Endothelial cell of umbilical vein (primary cell): ENCODE data around the gene NFS1. TPM values are rescaled to one million over a fixed set of nuclear protein-coding genes. Genes with fewer than 3 reads are reported as not detected.

Experiments used
- BruUV-seq: library from RNA; stranded (reverse); fragments of 400-500 nt; replicated peaks from 2 replicates; lab custom pipeline; 2021; lab: Mats Ljungman, UMichigan
- CTCF ChIA-PET: fragments of 300-600, 350-600 bp; sonication (Branson Sonifier 250); formaldehyde crosslinking; loops from one replicate; lab custom pipeline; 2021; ENCODE audit warnings: antibody characterized with exemption, inconsistent platforms; lab: Charles Lee
- POLR2A ChIA-PET: fragments of 300-600, 350-600 bp; sonication (Branson Sonifier 250); formaldehyde crosslinking; loops from one replicate; lab custom pipeline; 2021; ENCODE audit warnings: antibody characterized with exemption, inconsistent platforms; lab: Charles Lee
- DNase-seq: peaks from one replicate; pipeline ENCODE4 v3.0.0-alpha.2; 2011; ENCODE audit warnings: low read depth, low spot score
- FAIRE-seq: peaks from 2 replicates; lab custom pipeline; 2011; peaks lifted over from hg19 to GRCh38; lab: Jason Lieb, UNC
- H2AFZ ChIP-seq: 2 replicates; pipeline ENCODE4 v1.6.0; 2012; ENCODE audit warnings: low read depth, low read length, control low read depth, inconsistent platforms
- H3K27ac ChIP-seq: 2 replicates; pipeline ENCODE4 v1.5.1; 2011; ENCODE audit warnings: low read depth, mild to moderate bottlenecking, control low read depth, low read length, moderate library complexity; ENCODE audit not compliant: insufficient read depth
- H3K27me3 ChIP-seq, 2 experiments: 2 replicates each; pipeline versions ENCODE4 v1.6.0 to v1.6.1; 2011; ENCODE audit warnings: low read length in 2 of 2, mixed read lengths in 1 of 2; ENCODE audit not compliant: control insufficient read depth in 2 of 2, insufficient read depth in 2 of 2
- H3K36me3 ChIP-seq, 2 experiments: 2 replicates in 1 of 2; 3 replicates in 1 of 2; pipeline ENCODE4 v1.5.1; 2011; ENCODE audit warnings: low read length in 2 of 2, mild to moderate bottlenecking in 1 of 2, moderate library complexity in 1 of 2; ENCODE audit not compliant: control insufficient read depth in 2 of 2, insufficient read depth in 2 of 2; ENCODE audit errors: extremely low read depth in 1 of 2
- H3K4me1 ChIP-seq: 3 replicates; pipeline ENCODE4 v1.5.1; 2011; ENCODE audit warnings: mild to moderate bottlenecking, low read length; ENCODE audit not compliant: control insufficient read depth, insufficient read depth; ENCODE audit errors: extremely low read depth
- H3K4me2 ChIP-seq: 2 replicates; pipeline ENCODE4 v1.6.1; 2011; ENCODE audit warnings: low read length, control low read depth, mixed read lengths; ENCODE audit not compliant: insufficient read depth
- H3K4me3 ChIP-seq, 3 experiments: fragments of 200-600 bp in 1 of 3; sonication (generic), shearing (Covaris generic) in 1 of 3; replicated peaks in 1 of 3; 2 replicates each; pipeline ENCODE4 v1.5.1; 2011 to 2016; ENCODE audit warnings: control low read depth in 3 of 3, low read length in 3 of 3, mild to moderate bottlenecking in 2 of 3, inconsistent platforms in 1 of 3, low read depth in 1 of 3, moderate library complexity in 1 of 3; ENCODE audit not compliant: insufficient read depth in 1 of 3
- H3K79me2 ChIP-seq: 2 replicates; pipeline ENCODE4 v1.6.0; 2012; ENCODE audit warnings: low read length, inconsistent platforms; ENCODE audit not compliant: control insufficient read depth, insufficient read depth
- H3K9ac ChIP-seq: replicated peaks from 2 replicates; pipeline ENCODE3; 2011; ENCODE audit warnings: low read length, control low read depth; ENCODE audit not compliant: insufficient read depth; ENCODE audit errors: extremely low read depth
- H3K9me1 ChIP-seq: replicated peaks from 3 replicates; pipeline ENCODE4 v1.6.0; 2011; ENCODE audit warnings: mild to moderate bottlenecking, low read length; ENCODE audit not compliant: control insufficient read depth, insufficient read depth; ENCODE audit errors: extremely low read depth
- H3K9me3 ChIP-seq: replicated peaks from 2 replicates; pipeline ENCODE4 v1.5.1; 2012; ENCODE audit warnings: low read length, inconsistent platforms; ENCODE audit not compliant: control insufficient read depth, insufficient read depth
- H4K20me1 ChIP-seq: replicated peaks from 2 replicates; pipeline ENCODE3; 2011; ENCODE audit warnings: mild to moderate bottlenecking, low read length; ENCODE audit not compliant: control insufficient read depth, insufficient read depth; ENCODE audit errors: extremely low read depth
- EZH2 ChIP-seq: IDR thresholded peaks from 2 replicates; pipeline ENCODE4 v1.6.1; 2012; ENCODE audit warnings: borderline replicate concordance, low read depth, mild to moderate bottlenecking, moderate library complexity, low read length, inconsistent platforms; ENCODE audit not compliant: severe bottlenecking
- FOS ChIP-seq: IDR thresholded peaks from 2 replicates; pipeline ENCODE4 v1.6.1; 2011; ENCODE audit warnings: mild to moderate bottlenecking, low read length, moderate library complexity, borderline replicate concordance; ENCODE audit not compliant: insufficient read depth
- GATA2 ChIP-seq: IDR thresholded peaks from 2 replicates; pipeline ENCODE4 v1.7.0; 2011; ENCODE audit warnings: low read depth, mild to moderate bottlenecking, moderate library complexity, mixed read lengths, low read length; ENCODE audit not compliant: insufficient read length, insufficient read depth
- JUN ChIP-seq: IDR thresholded peaks from 2 replicates; pipeline ENCODE4 v1.6.1; 2011; ENCODE audit warnings: borderline replicate concordance, low read depth; ENCODE audit not compliant: insufficient read length, insufficient read depth
- MYC ChIP-seq: IDR thresholded peaks from one replicate; pipeline ENCODE4 v1.6.1; 2011; ENCODE audit warnings: mild to moderate bottlenecking, low read depth, low read length
- POLR2A ChIP-seq: IDR thresholded peaks from 2 replicates; pipeline ENCODE4 v1.6.1; 2012; ENCODE audit warnings: low read depth, mild to moderate bottlenecking, control low read depth, low read length
- POLR2AphosphoS5 ChIP-seq: IDR thresholded peaks from 2 replicates; pipeline ENCODE4 v1.6.1; 2012; ENCODE audit warnings: low read depth, mild to moderate bottlenecking, control low read depth, low read length, moderate library complexity; ENCODE audit not compliant: insufficient read depth
- dilution Hi-C: fragments of 300-500 bp; cut with MboI; formaldehyde crosslinking; loops from one replicate; pipeline ENCODE4 v1.15.0; 2019; ENCODE audit warnings: low sequenced_read_pairs; ENCODE audit not compliant: extremely low pct_ligation_motif_present
- intact Hi-C: fragments of 100-400 bp; cut with micrococcal nuclease; formaldehyde crosslinking; loops from one replicate; pipeline ENCODE4 v1.10.0; 2022
- polyA plus RNA-seq, 4 experiments: library from polyadenylated mRNA; depleted of rRNA in 3 of 4; stranded (reverse) in 3 of 4; unstranded in 1 of 4; fragments of >200 nt; gene quantifications; 2 replicates each; pipeline versions ENCODE4 v1.2.1 to v1.2.3, GENCODE V29; 2011 to 2012; ENCODE audit warnings: missing spikeins in 1 of 4
- total RNA-seq: library from RNA; stranded (reverse); gene quantifications from 2 replicates; pipeline ENCODE4 v1.2.3, GENCODE V29; 2021
- TF ChIP-seq, protein P1 (sequence below), 2 donors: IDR thresholded peaks; 1 replicate in 1 of 2; 2 replicates in 1 of 2; pipeline ENCODE4 v1.5.1; 2011; ENCODE audit warnings: low read length in 2 of 2, mild to moderate bottlenecking in 2 of 2, moderate library complexity in 2 of 2, control low read depth in 1 of 2, inconsistent platforms in 1 of 2, low read depth in 1 of 2; ENCODE audit not compliant: insufficient read depth in 1 of 2; ENCODE audit errors: extremely low read depth in 1 of 2
- TF ChIP-seq, protein P2 (sequence below): IDR thresholded peaks from 2 replicates; pipeline ENCODE4 v1.6.1; 2011; ENCODE audit not compliant: insufficient read depth, insufficient read length

The NFS1 gene
- total and polyA plus RNA-seq, 2 donors (not counting 3 experiments of a cell fraction or from before 2014, with no cell fraction given): 25.1 to 28.4 TPM

DNA sequence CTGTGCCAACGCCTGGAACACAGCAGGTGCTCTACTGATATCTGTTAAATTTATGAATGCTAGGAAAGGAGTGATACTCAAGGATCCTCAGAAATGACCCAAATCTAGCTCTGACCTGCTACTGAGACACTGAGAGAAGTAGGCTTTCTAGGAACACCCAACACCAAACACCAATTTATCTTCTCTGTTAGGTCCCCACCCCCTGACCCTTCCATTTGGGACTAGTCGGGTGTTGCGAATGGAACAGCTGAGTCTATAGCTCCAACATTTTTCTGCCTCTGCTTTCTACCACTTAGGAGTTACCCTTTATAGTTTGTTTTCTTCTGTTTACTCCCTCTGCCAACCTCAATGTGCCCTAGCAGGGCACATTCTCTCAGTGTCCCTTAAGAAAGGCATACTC lies 58.4 kb downstream of the NFS1 start:
- BruUV-seq: no TSS peak
- intact Hi-C loops (no loop called here), dilution Hi-C loops (no loop called here)
- FAIRE-seq: no peak
- no peak overlapping the region for H3K4me3 ChIP-seq
- H3K9ac ChIP-seq: no peak overlapping the region
- H3K27ac ChIP-seq: no peak overlapping the region
- H4K20me1 ChIP-seq: peaks cover 3% of the 10 kb centered on the region
- CTCF ChIA-PET: no interaction called here
- no peaks in the 10 kb centered on the region for H3K9me3 ChIP-seq
- no peaks in the 10 kb centered on the region for H3K27me3 ChIP-seq
- no peak overlapping the region for H3K4me2 ChIP-seq
- no peaks in the 10 kb centered on the region for H3K36me3 ChIP-seq
- H2AFZ ChIP-seq: no peak overlapping the region
- no peak for TF ChIP-seq JUN
- TF ChIP-seq FOS: no peak
- no peak for TF ChIP-seq POLR2A
- no peak for TF ChIP-seq GATA2
- TF ChIP-seq POLR2AphosphoS5: no peak
- no peak for TF ChIP-seq EZH2
- TF ChIP-seq, protein P1, sequence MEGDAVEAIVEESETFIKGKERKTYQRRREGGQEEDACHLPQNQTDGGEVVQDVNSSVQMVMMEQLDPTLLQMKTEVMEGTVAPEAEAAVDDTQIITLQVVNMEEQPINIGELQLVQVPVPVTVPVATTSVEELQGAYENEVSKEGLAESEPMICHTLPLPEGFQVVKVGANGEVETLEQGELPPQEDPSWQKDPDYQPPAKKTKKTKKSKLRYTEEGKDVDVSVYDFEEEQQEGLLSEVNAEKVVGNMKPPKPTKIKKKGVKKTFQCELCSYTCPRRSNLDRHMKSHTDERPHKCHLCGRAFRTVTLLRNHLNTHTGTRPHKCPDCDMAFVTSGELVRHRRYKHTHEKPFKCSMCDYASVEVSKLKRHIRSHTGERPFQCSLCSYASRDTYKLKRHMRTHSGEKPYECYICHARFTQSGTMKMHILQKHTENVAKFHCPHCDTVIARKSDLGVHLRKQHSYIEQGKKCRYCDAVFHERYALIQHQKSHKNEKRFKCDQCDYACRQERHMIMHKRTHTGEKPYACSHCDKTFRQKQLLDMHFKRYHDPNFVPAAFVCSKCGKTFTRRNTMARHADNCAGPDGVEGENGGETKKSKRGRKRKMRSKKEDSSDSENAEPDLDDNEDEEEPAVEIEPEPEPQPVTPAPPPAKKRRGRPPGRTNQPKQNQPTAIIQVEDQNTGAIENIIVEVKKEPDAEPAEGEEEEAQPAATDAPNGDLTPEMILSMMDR (IDR thresholded peaks at IDR 0.05; ENCODE audit: extremely low read depth in 1 of 2, insufficient read depth in 1 of 2, low read depth in 1 of 2, low read length in 2 of 2): no peak
- TF ChIP-seq MYC: no peak
- TF ChIP-seq, protein P2, sequence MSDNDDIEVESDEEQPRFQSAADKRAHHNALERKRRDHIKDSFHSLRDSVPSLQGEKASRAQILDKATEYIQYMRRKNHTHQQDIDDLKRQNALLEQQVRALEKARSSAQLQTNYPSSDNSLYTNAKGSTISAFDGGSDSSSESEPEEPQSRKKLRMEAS: no peak
- DNase-seq: no peak
- H3K4me1 ChIP-seq: no peaks in the 10 kb centered on the region
- H3K9me1 ChIP-seq: no peaks in the 10 kb centered on the region
- peaks cover 55% of the 10 kb centered on the region for H3K79me2 ChIP-seq
- POLR2A ChIA-PET: no interaction called here
